MM.1S (cell line): Measurements from ENCODE around the gene BTBD19.
A peak's percentile ranks its signal among the peaks of the same experiment; 100 is the strongest.
"Not testable (repeated sequence)": the region's sequence is repeated elsewhere in the genome, so short reads cannot be mapped to it uniquely, and the experiment has no call there.

Source experiments
- DNase-seq: peaks from one replicate; pipeline ENCODE4 v3.0.0-alpha.2; 2015
- H2AFZ ChIP-seq: fragments of 300-600 bp; sonication (generic); 2 replicates; pipeline ENCODE4 v1.6.0; 2016; ENCODE audit warnings: antibody characterized with exemption, low read length
- H3F3A ChIP-seq: fragments of 300-600 bp; sonication (generic); 2 replicates; pipeline ENCODE4 v1.6.1; 2016; ENCODE audit warnings: mild to moderate bottlenecking, antibody characterized with exemption, low read length, moderate library complexity, mixed read lengths; ENCODE audit not compliant: insufficient read depth
- H3K27ac ChIP-seq: fragments of 300-600 bp; sonication (generic); 2 replicates; pipeline ENCODE4 v1.5.1; 2016; ENCODE audit warnings: mild to moderate bottlenecking, low read length
- H3K27me3 ChIP-seq: fragments of 300-600 bp; sonication (generic); replicated peaks from 2 replicates; pipeline ENCODE4 v1.6.0; 2016; ENCODE audit warnings: low read length; ENCODE audit not compliant: insufficient read depth
- H3K36me3 ChIP-seq: fragments of 300-600 bp; sonication (generic); replicated peaks from 2 replicates; pipeline ENCODE4 v1.6.1; 2016; ENCODE audit warnings: mild to moderate bottlenecking, low read length, mixed read lengths; ENCODE audit not compliant: insufficient read depth
- H3K4me1 ChIP-seq: fragments of 300-600 bp; sonication (generic); 2 replicates; pipeline ENCODE4 v1.6.1; 2016; ENCODE audit warnings: low read length, mixed read lengths
- H3K4me2 ChIP-seq: fragments of 300-600 bp; sonication (generic); 2 replicates; pipeline ENCODE4 v1.6.0; 2016; ENCODE audit warnings: low read depth, low read length
- H3K4me3 ChIP-seq: fragments of 300-600 bp; sonication (generic); 2 replicates; pipeline ENCODE4 v1.5.1; 2016; ENCODE audit warnings: low read length, mixed read lengths
- H3K79me2 ChIP-seq: fragments of 300-600 bp; sonication (generic); 2 replicates; pipeline ENCODE4 v1.6.1; 2016; ENCODE audit warnings: mixed run types, low read length, mixed read lengths
- H3K9ac ChIP-seq: fragments of 300-600 bp; sonication (generic); 2 replicates; pipeline ENCODE4 v1.6.1; 2016; ENCODE audit warnings: low read length, mixed read lengths
- H3K9me2 ChIP-seq: fragments of 300-600 bp; sonication (generic); replicated peaks from 2 replicates; pipeline ENCODE4 v1.6.1; 2016; ENCODE audit warnings: mild to moderate bottlenecking, low read length, mixed read lengths; ENCODE audit not compliant: insufficient read depth
- H3K9me3 ChIP-seq: fragments of 300-600 bp; sonication (generic); replicated peaks from 2 replicates; pipeline ENCODE4 v1.6.1; 2016; ENCODE audit warnings: mild to moderate bottlenecking, low read length, mixed read lengths; ENCODE audit not compliant: insufficient read depth
- H4K20me1 ChIP-seq: fragments of 300-600 bp; sonication (generic); 2 replicates; pipeline ENCODE4 v1.6.1; 2016; ENCODE audit warnings: mild to moderate bottlenecking, low read length, moderate library complexity, mixed read lengths; ENCODE audit not compliant: insufficient read depth
- CTCF ChIP-seq: fragments of 300-600 bp; sonication (generic); IDR thresholded peaks from 2 replicates; pipeline ENCODE4 v1.5.1; 2016; ENCODE audit warnings: antibody characterized with exemption, low read length, mixed read lengths
- EZH2 ChIP-seq: fragments of 300-600 bp; sonication (generic); optimal IDR thresholded peaks from 2 replicates; pipeline ENCODE3; 2017; ENCODE audit warnings: low read depth, mild to moderate bottlenecking, antibody characterized with exemption, low read length, mixed read lengths
- EZH2phosphoT487 ChIP-seq: fragments of 300-600 bp; sonication (generic); IDR thresholded peaks from 2 replicates; pipeline ENCODE4 v1.6.1; 2018; ENCODE audit warnings: antibody characterized with exemption, low read length

The BTBD19 gene

GRCh38 chr1:44808938-44809917 lies 905 bp downstream of the BTBD19 start:
- TF ChIP-seq EZH2 (no peak), EZH2phosphoT487 (no peak), CTCF (no peak)
- Histone ChIP-seq H3K4me2 (peak overlapping the region; percentile 7; the same call in 1 of the 2 replicates), H4K20me1 (no peaks in the 10 kb centered on the region), H2AFZ (peak overlapping the region; percentile 52), H3K9me2 (no peaks in the 10 kb centered on the region), H3K4me3 (no peak overlapping the region), H3K9ac (no peak overlapping the region), H3K36me3 (no peaks in the 10 kb centered on the region), H3K27me3 (no peaks in the 10 kb centered on the region), H3F3A (peaks cover 11% of the 10 kb centered on the region; the same call in 1 of the 2 replicates), H3K4me1 (peaks cover 19% of the 10 kb centered on the region), H3K9me3 (no peaks in the 10 kb centered on the region), H3K79me2 (no peaks in the 10 kb centered on the region), H3K27ac (peak overlapping the region; percentile 54; the same call in 1 of the 2 replicates)
- DNase-seq: peak; percentile 69

GRCh38 chr1:44810101-44810761 lies 1.9 kb downstream of the BTBD19 start:
- Histone ChIP-seq H3K36me3 (no peaks in the 10 kb centered on the region), H3K27ac (peak overlapping the region; percentile 54; the same call in 1 of the 2 replicates), H3K9ac (no peak overlapping the region), H3K27me3 (0 out of 2 replicates have a peak, but pooled peaks cover 4% of the 10 kb centered on the region), H3F3A (peaks cover 11% of the 10 kb centered on the region; the same call in 1 of the 2 replicates), H4K20me1 (no peaks in the 10 kb centered on the region), H3K4me2 (no peak overlapping the region), H3K4me3 (no peak overlapping the region), H2AFZ (peak overlapping the region; percentile 52; the same call in 1 of the 2 replicates), H3K9me2 (no peaks in the 10 kb centered on the region), H3K4me1 (peaks cover 19% of the 10 kb centered on the region), H3K9me3 (no peaks in the 10 kb centered on the region), H3K79me2 (no peaks in the 10 kb centered on the region)
- TF ChIP-seq CTCF: no peak
- no peak for TF ChIP-seq EZH2phosphoT487
- DNase-seq: no peak

GRCh38 chr1:44810762-44811105 lies 2.4 kb downstream of the BTBD19 start:
- not testable (repeated sequence) for H3K27me3 ChIP-seq, H3K4me2 ChIP-seq, H3K9me3 ChIP-seq, H3K9ac ChIP-seq, H3K79me2 ChIP-seq, H2AFZ ChIP-seq, H3K36me3 ChIP-seq, H3K27ac ChIP-seq, DNase-seq, H3K4me3 ChIP-seq, H3K9me2 ChIP-seq, H4K20me1 ChIP-seq
- Histone ChIP-seq H3K4me1 (peaks cover 19% of the 10 kb centered on the region), H3F3A (peaks cover 11% of the 10 kb centered on the region; the same call in 1 of the 2 replicates)
